CD4-positive, alpha-beta memory T cell (primary cell): ENCODE data around the gene LYRM1. TPM values are rescaled to one million over a fixed set of nuclear protein-coding genes. Genes with fewer than 3 reads are reported as not detected.
"Not testable (repeated sequence)": the region's sequence is repeated elsewhere in the genome, so short reads cannot be mapped to it uniquely, and the experiment has no call there.

Experiments used
- CTCF ChIA-PET: fragments of 350-600 bp; sonication (Branson Sonifier 250); formaldehyde crosslinking; loops from one replicate; lab custom pipeline; 2021; ENCODE audit warnings: inconsistent platforms; ENCODE audit not compliant: partially characterized antibody; lab: Charles Lee
- POLR2A ChIA-PET: fragments of 350-600 bp; sonication (Branson Sonifier 250); formaldehyde crosslinking; loops from one replicate; lab custom pipeline; 2021; ENCODE audit not compliant: partially characterized antibody; lab: Charles Lee
- DNase-seq, 5 donors: peaks; one replicate each; pipeline versions ENCODE4 v3.0.0 to v3.0.0-alpha.2; 2020 to 2022; ENCODE audit warnings: mixed read lengths in 1 of 5
- H3K27ac ChIP-seq: one replicate; pipeline ENCODE4 v1.7.0; 2013; ENCODE audit warnings: low read depth, low read length
- H3K27me3 ChIP-seq: 2 replicates; pipeline ENCODE4 v1.7.0; 2013; ENCODE audit warnings: mild to moderate bottlenecking, low read length, moderate library complexity; ENCODE audit not compliant: insufficient read depth
- H3K36me3 ChIP-seq: 2 replicates; pipeline ENCODE4 v1.7.0; 2013; ENCODE audit warnings: mild to moderate bottlenecking, low read length, moderate library complexity; ENCODE audit not compliant: insufficient read depth
- H3K4me1 ChIP-seq: 2 replicates; pipeline ENCODE4 v1.7.0; 2013; ENCODE audit warnings: mild to moderate bottlenecking, low read length, moderate library complexity; ENCODE audit not compliant: insufficient read depth
- H3K4me3 ChIP-seq, 2 donors: one replicate each; pipeline ENCODE4 v1.7.0; 2013; ENCODE audit warnings: low read length in 2 of 2, mild to moderate bottlenecking in 1 of 2
- H3K9me3 ChIP-seq, 2 donors: one replicate each; pipeline ENCODE4 v1.7.0; 2013; ENCODE audit warnings: low read length in 2 of 2, control low read depth in 1 of 2; ENCODE audit not compliant: control insufficient read depth in 1 of 2
- H3K27ac Mint-ChIP-seq, 7 donors: one replicate each; pipeline ENCODE4 v1.8.0; 2020 to 2021; ENCODE audit warnings: mixed read lengths in 7 of 7, mild to moderate bottlenecking in 6 of 7, inconsistent platforms in 3 of 7, moderate library complexity in 3 of 7
- H3K27me3 Mint-ChIP-seq, 2 donors: one replicate each; pipeline ENCODE4 v1.8.0; 2020 to 2021; ENCODE audit warnings: mixed read lengths in 2 of 2
- H3K36me3 Mint-ChIP-seq, 2 donors: one replicate each; pipeline ENCODE4 v1.8.0; 2020 to 2021; ENCODE audit warnings: mixed read lengths in 2 of 2, inconsistent platforms in 1 of 2, mild to moderate bottlenecking in 1 of 2
- H3K4me1 Mint-ChIP-seq, 4 donors: one replicate each; pipeline ENCODE4 v1.8.0; 2020 to 2021; ENCODE audit warnings: mixed read lengths in 4 of 4, mild to moderate bottlenecking in 1 of 4
- H3K4me3 Mint-ChIP-seq, 8 donors: one replicate each; pipeline ENCODE4 v1.8.0; 2020 to 2021; ENCODE audit warnings: mixed read lengths in 8 of 8, mild to moderate bottlenecking in 7 of 8, moderate library complexity in 6 of 8, inconsistent platforms in 3 of 8
- H3K9me3 Mint-ChIP-seq, 8 donors: one replicate each; pipeline ENCODE4 v1.8.0; 2020 to 2021; ENCODE audit warnings: mixed read lengths in 8 of 8, mild to moderate bottlenecking in 5 of 8, inconsistent platforms in 3 of 8, moderate library complexity in 1 of 8
- intact Hi-C: fragments of 100-400 bp; cut with micrococcal nuclease; formaldehyde crosslinking; loops from one replicate; pipeline ENCODE4 v1.15.1; 2023
- polyA plus RNA-seq, 2 donors: library from polyadenylated mRNA; unstranded; fragments of 300-500 nt; fragmentation: Illumina TruSeq; gene quantifications; one replicate each; pipeline ENCODE4 v1.2.3, GENCODE V29; 2021
- total RNA-seq, 2 experiments: library from RNA; stranded (reverse); gene quantifications; one replicate each; pipeline ENCODE4 v1.2.3, GENCODE V29; 2021

Gene LYRM1
- total and polyA plus RNA-seq, 4 experiments from 2014 or later = 25.8 to 54.3 (median 34.7) TPM

GRCh38 chr16:20939611-20940010, 39.0 kb downstream of the LYRM1 start:
- Mint-ChIP-seq H3K9me3 (no peaks in the 10 kb centered on the region), H3K4me3 (no peak overlapping the region), H3K27me3 (no peaks in the 10 kb centered on the region), H3K27ac (no peak overlapping the region), H3K36me3 (no peaks in the 10 kb centered on the region), H3K4me1 (peaks cover 4 to 12% (median 6%) of the 10 kb centered on the region in 4 donors)
- H3K4me1 ChIP-seq = peaks cover 7% of the 10 kb centered on the region
- no peaks in the 10 kb centered on the region for H3K36me3 ChIP-seq
- H3K27me3 ChIP-seq = no peaks in the 10 kb centered on the region
- H3K9me3 ChIP-seq = no peaks in the 10 kb centered on the region
- POLR2A ChIA-PET = no interaction called here
- CTCF ChIA-PET = no interaction called here
- no peak overlapping the region for H3K4me3 ChIP-seq
- no peak overlapping the region for H3K27ac ChIP-seq
- DNase-seq = no peak
- intact Hi-C loops = no loop called here

GRCh38 chr16:20940871-20941635, 40.5 kb downstream of the LYRM1 start:
- POLR2A ChIA-PET = no interaction called here
- H3K4me1 ChIP-seq = peaks cover 7% of the 10 kb centered on the region
- Mint-ChIP-seq H3K27me3 (no peaks in the 10 kb centered on the region), H3K9me3 (no peaks in the 10 kb centered on the region), H3K4me1 (peaks cover 4 to 19% (median 10%) of the 10 kb centered on the region in 4 donors), H3K27ac (no peak overlapping the region), H3K4me3 (no peak overlapping the region), H3K36me3 (no peaks in the 10 kb centered on the region)
- CTCF ChIA-PET = no interaction called here
- no peaks in the 10 kb centered on the region for H3K9me3 ChIP-seq
- no peak overlapping the region for H3K4me3 ChIP-seq
- no peaks in the 10 kb centered on the region for H3K36me3 ChIP-seq
- intact Hi-C loops = no loop called here
- no peak for DNase-seq
- no peak overlapping the region for H3K27ac ChIP-seq
- no peaks in the 10 kb centered on the region for H3K27me3 ChIP-seq

- Mint-ChIP-seq H3K4me1 (peaks cover 4 to 19% (median 10%) of the 10 kb centered on the region in 4 donors), H3K4me3 (no peak overlapping the region), H3K9me3 (no peaks in the 10 kb centered on the region), H3K36me3 (no peaks in the 10 kb centered on the region), H3K27ac (no peak overlapping the region), H3K27me3 (no peaks in the 10 kb centered on the region)
- POLR2A ChIA-PET = no interaction called here
- no peak overlapping the region for H3K4me3 ChIP-seq
- no peak overlapping the region for H3K27ac ChIP-seq
- no peaks in the 10 kb centered on the region for H3K36me3 ChIP-seq
- H3K27me3 ChIP-seq = no peaks in the 10 kb centered on the region
- DNase-seq = no peak
- no peaks in the 10 kb centered on the region for H3K9me3 ChIP-seq
- intact Hi-C loops = no loop called here
- peaks cover 7% of the 10 kb centered on the region for H3K4me1 ChIP-seq
- CTCF ChIA-PET = no interaction called here
Measured at GRCh38 chr16:20941636-20941926, 41.0 kb downstream of the LYRM1 start.

GRCh38 chr16:20942256-20942655, 41.7 kb downstream of the LYRM1 start:
- H3K4me3 Mint-ChIP-seq = no peak overlapping the region

GRCh38 chr16:20944861-20945574, 44.4 kb downstream of the LYRM1 start:
- H3K4me1 ChIP-seq = peaks cover 7% of the 10 kb centered on the region
- H3K9me3 ChIP-seq = no peaks in the 10 kb centered on the region
- H3K4me1 Mint-ChIP-seq = peaks cover 4 to 19% (median 10%) of the 10 kb centered on the region in 4 donors
- peaks cover 0 to 1% of the 10 kb centered on the region in 2 donors for H3K27me3 Mint-ChIP-seq
- H3K27ac ChIP-seq = no peak overlapping the region
- H3K9me3 Mint-ChIP-seq = no peaks in the 10 kb centered on the region
- H3K4me3 ChIP-seq = no peak overlapping the region
- no peaks in the 10 kb centered on the region for H3K27me3 ChIP-seq
- H3K27ac Mint-ChIP-seq = peak overlapping the region in 1 of 7 donors; percentile 13
- H3K36me3 Mint-ChIP-seq = no peaks in the 10 kb centered on the region
- intact Hi-C loops = loop anchor here (1.0 kb wide), 1 partner anchor 95 kb away; no protein-coding TSS in a partner anchor
- H3K36me3 ChIP-seq = no peaks in the 10 kb centered on the region
- DNase-seq = peak; percentile 7 to 64 (median 23)
- CTCF ChIA-PET = interaction anchor here (0.6 kb wide), 1 partner anchor 95 kb away, joined by 3 read pairs; no protein-coding TSS in a partner anchor
- POLR2A ChIA-PET = no interaction called here
- no peak overlapping the region for H3K4me3 Mint-ChIP-seq

More at GRCh38 chr16:20942256-20942655, 41.7 kb downstream of the LYRM1 start:
- intact Hi-C loops = no loop called here
- Mint-ChIP-seq H3K4me1 (peaks cover 4 to 19% (median 10%) of the 10 kb centered on the region in 4 donors), H3K27ac (no peak overlapping the region), H3K9me3 (no peaks in the 10 kb centered on the region), H3K36me3 (no peaks in the 10 kb centered on the region), H3K27me3 (no peaks in the 10 kb centered on the region)
- H3K36me3 ChIP-seq = no peaks in the 10 kb centered on the region
- no peak overlapping the region for H3K27ac ChIP-seq
- ChIA-PET CTCF (no interaction called here), POLR2A (no interaction called here)
- H3K4me3 ChIP-seq = no peak overlapping the region
- H3K9me3 ChIP-seq = no peaks in the 10 kb centered on the region
- no peaks in the 10 kb centered on the region for H3K27me3 ChIP-seq
- H3K4me1 ChIP-seq = peaks cover 7% of the 10 kb centered on the region
- no peak for DNase-seq

GRCh38 chr16:20945575-20945875, 45.0 kb downstream of the LYRM1 start:
- intact Hi-C loops = loop anchor here (1.0 kb wide), 1 partner anchor 95 kb away; no protein-coding TSS in a partner anchor
- DNase-seq, H3K36me3 Mint-ChIP-seq, H3K4me3 Mint-ChIP-seq, POLR2A ChIA-PET, H3K36me3 ChIP-seq, H3K27me3 ChIP-seq, CTCF ChIA-PET, H3K9me3 Mint-ChIP-seq, H3K4me1 ChIP-seq, H3K9me3 ChIP-seq, H3K27me3 Mint-ChIP-seq, H3K27ac ChIP-seq, H3K4me3 ChIP-seq: not testable (repeated sequence)
- Mint-ChIP-seq H3K4me1 (peaks cover 4 to 19% (median 10%) of the 10 kb centered on the region in 4 donors), H3K27ac (peak overlapping the region in 2 of 7 donors; percentile 16 to 41)

GRCh38 chr16:20946015-20946629, 45.6 kb downstream of the LYRM1 start:
- Histone ChIP-seq H3K36me3 (no peaks in the 10 kb centered on the region), H3K27ac (no peak overlapping the region), H3K9me3 (no peaks in the 10 kb centered on the region), H3K4me1 (peaks cover 5% of the 10 kb centered on the region), H3K27me3 (no peaks in the 10 kb centered on the region), H3K4me3 (no peak overlapping the region)
- Mint-ChIP-seq H3K4me3 (no peak overlapping the region), H3K4me1 (peaks cover 2 to 16% (median 7%) of the 10 kb centered on the region in 4 donors), H3K9me3 (no peaks in the 10 kb centered on the region), H3K36me3 (no peaks in the 10 kb centered on the region), H3K27me3 (peaks cover 0 to 5% of the 10 kb centered on the region in 2 donors), H3K27ac (peak overlapping the region in 1 of 7 donors; percentile 16)
- no peak for DNase-seq
- ChIA-PET CTCF (no interaction called here), POLR2A (no interaction called here)
- intact Hi-C loops = no loop called here
